Measurements from ENCODE around the gene C3orf18. TPM values are rescaled to one million over a fixed set of nuclear protein-coding genes. Genes with fewer than 3 reads are reported as not detected.

The C3orf18 gene
- total and polyA plus RNA-seq, 10 of the 15 experiments (the other 5 are each of a cell fraction or from before 2014, with no cell fraction given) = 0.06 to 3.2 (median 0.66) TPM

DNA sequence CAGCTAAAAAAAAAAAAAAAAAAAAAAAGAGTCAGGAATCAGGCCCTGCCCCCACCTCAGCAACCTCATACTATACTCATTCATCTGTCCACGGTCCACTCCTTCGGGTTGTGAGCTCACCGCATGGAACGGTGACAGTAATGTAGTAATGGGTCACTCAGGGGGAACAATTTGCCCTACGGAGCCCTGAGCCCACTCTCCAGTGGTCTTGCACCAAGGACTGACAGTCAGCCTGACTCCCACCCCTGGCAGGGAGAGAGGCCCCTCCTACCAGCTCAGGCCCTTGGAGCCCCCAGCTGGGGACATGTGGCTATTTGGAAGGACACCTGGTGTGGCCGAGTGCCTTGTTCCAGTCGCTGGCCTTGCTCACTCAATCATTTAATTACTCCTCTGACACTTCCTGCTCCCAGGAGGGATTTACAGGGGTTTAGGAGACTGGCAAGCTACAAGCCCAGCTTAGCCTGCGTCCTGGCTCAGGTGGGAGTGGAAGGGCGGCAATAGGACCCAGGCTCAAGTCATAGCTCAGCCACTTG is 44.2 kb downstream of the C3orf18 start:
- RAD21 ChIA-PET (ENCODE audit: unreplicated experiment) = no interaction called here
- DNase-seq (ENCODE audit: low read depth, low spot score) (no peak), ATAC-seq (no peak), FAIRE-seq (no peak)
- 17% methylated on average over 9 of the region's 9 CpGs for WGBS (ENCODE audit: insufficient coverage, insufficient replicate concordance, low lambda C conversion rate, missing lambda C conversion rate)
- Histone ChIP-seq H3K79me2 (ENCODE audit: control insufficient read depth, insufficient read depth, low read length) (no peaks in the 10 kb centered on the region), H3K4me3 (no peak overlapping the region), H3K27ac (ENCODE audit: control insufficient read depth, insufficient read depth) (no peak overlapping the region), H4K20me1 (ENCODE audit: control insufficient read depth, insufficient read depth) (no peaks in the 10 kb centered on the region), H3K9me3 (replicated peaks; ENCODE audit: control insufficient read depth, insufficient read depth, low read length) (no peaks in the 10 kb centered on the region), H3K9ac (ENCODE audit: control insufficient read depth, insufficient read depth, low read length) (no peak overlapping the region), H2AFZ (ENCODE audit: control insufficient read depth, low read depth, low read length) (no peak overlapping the region), H3K4me1 (ENCODE audit: control insufficient read depth, insufficient read depth, low read length) (no peaks in the 10 kb centered on the region), H3K36me3 (ENCODE audit: control insufficient read depth in 2 of 2, insufficient read depth in 2 of 2, low read length in 1 of 2) (no peaks in the 10 kb centered on the region), H3K4me2 (ENCODE audit: control insufficient read depth, insufficient read depth) (no peak overlapping the region), H3K27me3 (replicated peaks in 1 of 2; ENCODE audit: control insufficient read depth in 2 of 2, insufficient read depth in 2 of 2, low read length in 1 of 2) (no peaks in the 10 kb centered on the region; a peak in 1 of 4 replicates)
- CTCF ChIA-PET = interaction anchor here (0.6 to 1.2 kb wide), 3 partner anchors 20 to 90 kb away, joined by 3 to 10 read pairs (median 4); no protein-coding TSS in a partner anchor
- TF ChIP-seq PML (IDR thresholded peaks at IDR 0.05; ENCODE audit: low read length) = no peak
- TF ChIP-seq ZSCAN29 (IDR thresholded peaks at IDR 0.05) = no peak
- no peak for TF ChIP-seq NFXL1 (IDR thresholded peaks at IDR 0.05; ENCODE audit: borderline replicate concordance)
- no peak for TF ChIP-seq ESRRA (IDR thresholded peaks at IDR 0.05; ENCODE audit: low read length)
- TF ChIP-seq SUPT20H (IDR thresholded peaks at IDR 0.05; ENCODE audit: borderline replicate concordance, control insufficient read depth, low read depth, low read length) = no peak
- TF ChIP-seq NFIC (IDR thresholded peaks at IDR 0.05; ENCODE audit: low read depth, low read length) = no peak
- TF ChIP-seq ETV6 (conservative IDR thresholded peaks at IDR 0.05 in 1 of 2, IDR thresholded peaks at IDR 0.05 in 1 of 2; ENCODE audit: borderline replicate concordance in 1 of 2, low read depth in 1 of 2) = no peak
- no peak for TF ChIP-seq EED (IDR thresholded peaks at IDR 0.05; ENCODE audit: low read depth)
- TF ChIP-seq HCFC1 (IDR thresholded peaks at IDR 0.05; ENCODE audit: low read length) = no peak
- TF ChIP-seq ZNF274 (IDR thresholded peaks at IDR 0.05; ENCODE audit: insufficient read depth, insufficient read length) = no peak
- no peak for TF ChIP-seq MTA2 (IDR thresholded peaks at IDR 0.05; ENCODE audit: low read depth)
- TF ChIP-seq, protein P1, sequence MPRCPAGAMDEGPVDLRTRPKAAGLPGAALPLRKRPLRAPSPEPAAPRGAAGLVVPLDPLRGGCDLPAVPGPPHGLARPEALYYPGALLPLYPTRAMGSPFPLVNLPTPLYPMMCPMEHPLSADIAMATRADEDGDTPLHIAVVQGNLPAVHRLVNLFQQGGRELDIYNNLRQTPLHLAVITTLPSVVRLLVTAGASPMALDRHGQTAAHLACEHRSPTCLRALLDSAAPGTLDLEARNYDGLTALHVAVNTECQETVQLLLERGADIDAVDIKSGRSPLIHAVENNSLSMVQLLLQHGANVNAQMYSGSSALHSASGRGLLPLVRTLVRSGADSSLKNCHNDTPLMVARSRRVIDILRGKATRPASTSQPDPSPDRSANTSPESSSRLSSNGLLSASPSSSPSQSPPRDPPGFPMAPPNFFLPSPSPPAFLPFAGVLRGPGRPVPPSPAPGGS (IDR thresholded peaks at IDR 0.05; ENCODE audit: borderline replicate concordance, insufficient read depth, low read depth, low read length, poor library complexity, severe bottlenecking) = no peak
- no peak for TF ChIP-seq ASH2L (IDR thresholded peaks at IDR 0.05; ENCODE audit: borderline replicate concordance, low read depth)
- TF ChIP-seq JUNB (IDR thresholded peaks at IDR 0.05) = no peak
- no peak for TF ChIP-seq SIN3A (IDR thresholded peaks at IDR 0.05; ENCODE audit: low read depth, low read length)
- TF ChIP-seq, protein P2, sequence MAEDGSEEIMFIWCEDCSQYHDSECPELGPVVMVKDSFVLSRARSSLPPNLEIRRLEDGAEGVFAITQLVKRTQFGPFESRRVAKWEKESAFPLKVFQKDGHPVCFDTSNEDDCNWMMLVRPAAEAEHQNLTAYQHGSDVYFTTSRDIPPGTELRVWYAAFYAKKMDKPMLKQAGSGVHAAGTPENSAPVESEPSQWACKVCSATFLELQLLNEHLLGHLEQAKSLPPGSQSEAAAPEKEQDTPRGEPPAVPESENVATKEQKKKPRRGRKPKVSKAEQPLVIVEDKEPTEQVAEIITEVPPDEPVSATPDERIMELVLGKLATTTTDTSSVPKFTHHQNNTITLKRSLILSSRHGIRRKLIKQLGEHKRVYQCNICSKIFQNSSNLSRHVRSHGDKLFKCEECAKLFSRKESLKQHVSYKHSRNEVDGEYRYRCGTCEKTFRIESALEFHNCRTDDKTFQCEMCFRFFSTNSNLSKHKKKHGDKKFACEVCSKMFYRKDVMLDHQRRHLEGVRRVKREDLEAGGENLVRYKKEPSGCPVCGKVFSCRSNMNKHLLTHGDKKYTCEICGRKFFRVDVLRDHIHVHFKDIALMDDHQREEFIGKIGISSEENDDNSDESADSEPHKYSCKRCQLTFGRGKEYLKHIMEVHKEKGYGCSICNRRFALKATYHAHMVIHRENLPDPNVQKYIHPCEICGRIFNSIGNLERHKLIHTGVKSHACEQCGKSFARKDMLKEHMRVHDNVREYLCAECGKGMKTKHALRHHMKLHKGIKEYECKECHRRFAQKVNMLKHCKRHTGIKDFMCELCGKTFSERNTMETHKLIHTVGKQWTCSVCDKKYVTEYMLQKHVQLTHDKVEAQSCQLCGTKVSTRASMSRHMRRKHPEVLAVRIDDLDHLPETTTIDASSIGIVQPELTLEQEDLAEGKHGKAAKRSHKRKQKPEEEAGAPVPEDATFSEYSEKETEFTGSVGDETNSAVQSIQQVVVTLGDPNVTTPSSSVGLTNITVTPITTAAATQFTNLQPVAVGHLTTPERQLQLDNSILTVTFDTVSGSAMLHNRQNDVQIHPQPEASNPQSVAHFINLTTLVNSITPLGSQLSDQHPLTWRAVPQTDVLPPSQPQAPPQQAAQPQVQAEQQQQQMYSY (CRISPR knock-in tag; IDR thresholded peaks at IDR 0.05) = no peak
- intact Hi-C loops (cut with micrococcal nuclease; ENCODE audit: unreplicated experiment) (no loop called here), in situ Hi-C loops (cut with MboI) (no loop called here)
- POLR2A ChIA-PET = no interaction called here
- BruUV-seq (replicated peaks) = no TSS peak
- SMC1A ChIA-PET (ENCODE audit: uncharacterized antibody, unreplicated experiment) = interaction anchor here (0.7 to 1.6 kb wide), 2 partner anchors 90 to 133 kb away, joined by 3 to 4 read pairs; no protein-coding TSS in a partner anchor
